Breast epithelium (tissue), 3 donors: ENCODE results near the gene NEURL4.

Experiments used
- CTCF ChIP-seq, 3 donors: fragments of 450-650 bp; IDR thresholded peaks; one replicate each; pipeline ENCODE4 v1.5.1; 2016 to 2017; ENCODE audit warnings: antibody characterized with exemption in 3 of 3, mild to moderate bottlenecking in 3 of 3, moderate library complexity in 3 of 3
- POLR2A ChIP-seq: fragments of 450-650 bp; IDR thresholded peaks from one replicate; pipeline ENCODE4 v1.6.1; 2016; ENCODE audit warnings: antibody characterized with exemption, mild to moderate bottlenecking, moderate library complexity

GRCh38 chr17:7328840-7329373, at the start of gene NEURL4:
- TF ChIP-seq CTCF (IDR thresholded peaks at IDR 0.05) = no peak
- TF ChIP-seq POLR2A = no peak
